ENCODE measurements around the gene CD63. TPM values are rescaled to one million over a fixed set of nuclear protein-coding genes. Genes with fewer than 3 reads are reported as not detected.

Gene CD63
- total RNA-seq, 2 experiments from 2014 or later: 203 to 206 TPM

DNA sequence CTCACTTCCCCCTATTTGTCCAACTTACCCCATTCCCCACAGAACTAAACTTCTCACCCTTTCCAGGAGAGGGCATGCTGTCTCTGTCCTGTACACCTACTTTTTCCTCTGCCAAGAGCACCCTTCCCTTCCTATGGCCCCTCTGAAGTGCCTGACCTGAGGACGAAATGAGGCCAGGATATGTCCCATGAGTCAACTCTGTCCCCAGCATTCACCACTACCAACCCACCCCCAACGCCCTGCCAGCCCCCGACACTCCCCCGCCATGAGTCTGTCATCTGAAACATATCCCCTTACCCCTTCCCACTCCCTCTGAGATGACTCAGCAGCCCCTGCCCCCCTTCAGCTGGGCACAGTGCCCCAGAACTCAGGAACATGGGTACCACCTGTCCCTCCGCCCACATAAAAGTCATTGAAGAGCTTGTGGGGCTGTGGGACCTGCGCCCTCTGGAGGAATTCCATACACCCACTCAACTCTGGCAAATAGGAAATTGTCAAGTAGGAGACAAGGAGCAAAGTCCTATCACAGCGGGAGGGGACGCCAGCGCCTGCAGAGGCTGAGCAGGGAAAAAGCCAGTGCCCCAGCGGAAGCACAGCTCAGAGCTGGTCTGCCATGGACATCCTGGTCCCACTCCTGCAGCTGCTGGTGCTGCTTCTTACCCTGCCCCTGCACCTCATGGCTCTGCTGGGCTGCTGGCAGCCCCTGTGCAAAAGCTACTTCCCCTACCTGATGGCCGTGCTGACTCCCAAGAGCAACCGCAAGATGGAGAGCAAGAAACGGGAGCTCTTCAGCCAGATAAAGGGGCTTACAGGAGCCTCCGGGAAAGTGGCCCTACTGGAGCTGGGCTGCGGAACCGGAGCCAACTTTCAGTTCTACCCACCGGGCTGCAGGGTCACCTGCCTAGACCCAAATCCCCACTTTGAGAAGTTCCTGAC lies 47.4 kb downstream of the CD63 start:
- H3K27ac Mint-ChIP-seq: no peak overlapping the region
- H3K27me3 Mint-ChIP-seq (ENCODE audit: low read depth): peaks cover 31% of the 10 kb centered on the region

DNA sequence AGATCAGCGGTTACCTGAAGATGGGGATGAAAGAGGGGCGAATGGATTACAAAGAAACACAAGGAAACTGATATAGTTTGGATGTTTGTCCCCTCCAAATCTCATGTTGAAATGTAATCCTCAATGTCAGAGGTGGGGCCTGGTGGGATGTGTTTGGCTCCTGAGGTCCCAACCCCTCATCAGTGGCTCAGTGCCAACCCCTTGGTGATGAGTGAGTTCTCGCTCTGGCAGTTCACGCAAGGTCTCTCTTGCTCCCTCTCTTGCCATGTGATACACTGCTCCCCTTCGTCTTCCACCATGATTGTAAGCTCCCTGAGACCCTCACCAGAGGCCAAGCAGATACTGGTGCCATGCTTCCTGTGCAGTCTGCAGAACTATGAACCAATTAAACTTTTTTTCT lies 49.1 kb downstream of the CD63 start:
- POLR2A ChIA-PET: no interaction called here
- H3K27me3 Mint-ChIP-seq (ENCODE audit: low read depth): peaks cover 39% of the 10 kb centered on the region
- CTCF ChIA-PET: no interaction called here

More for the DNA sequence above, 47.4 kb downstream of the CD63 start:
- ChIA-PET CTCF (interaction anchor here (0.8 to 1.3 kb wide), 5 partner anchors 10 to 57 kb away, joined by 3 to 7 read pairs (median 4); partner anchors contain the start of gene BLOC1S1), POLR2A (no interaction called here)
- no peak for ATAC-seq
- no peaks in the 10 kb centered on the region for H3K36me3 Mint-ChIP-seq (ENCODE audit: low read depth)
- peaks cover 5% of the 10 kb centered on the region for H3K4me1 Mint-ChIP-seq (ENCODE audit: low read depth)
- no peak for DNase-seq
- no peak overlapping the region for H3K4me3 Mint-ChIP-seq
- H3K9me3 Mint-ChIP-seq (ENCODE audit: insufficient read depth): no peaks in the 10 kb centered on the region

DNA sequence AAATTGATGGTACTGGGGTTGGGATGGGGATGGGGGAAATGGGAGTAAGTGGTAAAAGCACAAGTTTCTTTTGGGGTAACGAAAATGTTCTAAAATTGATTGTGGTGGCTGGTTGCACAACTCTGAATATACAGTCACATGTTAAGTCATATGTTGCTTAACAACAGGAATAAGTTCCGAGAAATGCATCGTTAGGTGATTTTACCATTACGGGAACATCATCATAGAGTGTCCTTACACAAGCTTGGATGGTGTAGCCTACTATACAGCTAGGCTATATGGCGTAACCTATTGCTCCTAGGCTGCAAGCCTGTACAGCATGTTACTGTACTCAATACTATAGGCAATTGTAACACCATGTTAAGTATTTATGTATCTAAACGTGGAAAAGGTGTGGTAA lies 52.1 kb downstream of the CD63 start:
- no peak for ATAC-seq
- CTCF ChIA-PET: no interaction called here
- POLR2A ChIA-PET: no interaction called here

More for the DNA sequence above, 49.1 kb downstream of the CD63 start:
- DNase-seq (no peak), ATAC-seq (no peak)
- Mint-ChIP-seq H3K9me3 (ENCODE audit: insufficient read depth) (no peaks in the 10 kb centered on the region), H3K4me3 (no peak overlapping the region), H3K27ac (no peak overlapping the region), H3K4me1 (ENCODE audit: low read depth) (peaks cover 5% of the 10 kb centered on the region), H3K36me3 (ENCODE audit: low read depth) (no peaks in the 10 kb centered on the region)

DNA sequence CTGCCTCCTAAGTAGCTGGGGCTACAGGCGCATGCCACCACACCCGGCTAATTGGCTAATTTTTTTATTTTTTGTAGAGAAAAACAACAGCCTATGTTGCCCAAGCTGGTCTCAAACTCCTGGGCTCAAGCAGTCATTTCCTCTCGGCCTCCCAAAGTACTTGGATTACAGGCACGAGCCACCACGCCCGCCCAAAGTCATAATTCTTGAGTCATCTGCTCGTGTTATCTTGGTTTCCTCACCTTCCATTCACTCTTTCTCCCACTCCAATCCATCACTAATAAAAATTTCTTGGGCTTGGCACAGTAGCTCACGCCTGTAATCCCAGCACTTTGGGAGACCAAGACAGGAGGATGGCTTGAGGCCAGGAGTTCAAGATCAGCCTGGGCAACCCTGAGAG lies 53.1 kb downstream of the CD63 start:
- no peak overlapping the region for H3K27ac Mint-ChIP-seq
- no peaks in the 10 kb centered on the region for H3K36me3 Mint-ChIP-seq (ENCODE audit: low read depth)
- ChIA-PET CTCF (no interaction called here), POLR2A (no interaction called here)
- H3K4me1 Mint-ChIP-seq (ENCODE audit: low read depth): no peaks in the 10 kb centered on the region
- no peak for DNase-seq
- no peak for ATAC-seq
- no peak overlapping the region for H3K4me3 Mint-ChIP-seq
- H3K9me3 Mint-ChIP-seq (ENCODE audit: insufficient read depth): no peaks in the 10 kb centered on the region
- H3K27me3 Mint-ChIP-seq (ENCODE audit: low read depth): peaks cover 33% of the 10 kb centered on the region

More for the DNA sequence above, 52.1 kb downstream of the CD63 start:
- Mint-ChIP-seq H3K27me3 (ENCODE audit: low read depth) (peaks cover 42% of the 10 kb centered on the region), H3K36me3 (ENCODE audit: low read depth) (no peaks in the 10 kb centered on the region), H3K27ac (no peak overlapping the region), H3K4me1 (ENCODE audit: low read depth) (peaks cover 5% of the 10 kb centered on the region), H3K9me3 (ENCODE audit: insufficient read depth) (no peaks in the 10 kb centered on the region), H3K4me3 (no peak overlapping the region)
- DNase-seq: no peak

Other genes with a start within 250 kb of the CD63 start
- gene OR6C68, start 236.6 kb downstream of the CD63 start, total RNA-seq: not detected
- gene OR6C4, start 179.4 kb downstream of the CD63 start, total RNA-seq: not detected
- gene OR2AP1, start 156.5 kb downstream of the CD63 start, total RNA-seq: not detected
- gene OR10P1, start 92.1 kb downstream of the CD63 start, total RNA-seq: not detected
- gene ITGA7, start 21.1 kb downstream of the CD63 start, total RNA-seq: 1 to 10 TPM; 2.0 to 4.2 TPM
- 100 to 1,000 TPM; 156 to 158 TPM for gene BLOC1S1, start 13.0 kb downstream of the CD63 start, total RNA-seq
- 10 to 100 TPM; 12.0 to 12.1 TPM for gene RDH5, start 8.6 kb downstream of the CD63 start, total RNA-seq
- 10 to 100 TPM; 12.4 to 13.9 TPM for gene GDF11, start 14.1 kb upstream of the CD63 start, total RNA-seq
- 10 to 100 TPM; 91.1 to 94.8 TPM for gene SARNP, start 88.7 kb upstream of the CD63 start, total RNA-seq
- gene ORMDL2, start 89.0 kb upstream of the CD63 start, total RNA-seq: 10 to 100 TPM; 55.2 to 57.9 TPM
- gene DNAJC14, start 100.6 kb upstream of the CD63 start, total RNA-seq: 10 to 100 TPM; 31.1 to 34.9 TPM
- not detected for gene MMP19, start 113.9 kb upstream of the CD63 start, total RNA-seq
- 10 to 100 TPM; 51.6 to 52.2 TPM for gene PYM1, start 198.9 kb upstream of the CD63 start, total RNA-seq
- gene DGKA, start 202.2 kb upstream of the CD63 start, total RNA-seq: 100 to 1,000 TPM; 541 to 575 TPM
- under 1 TPM; 0.10 to 0.55 TPM for gene PMEL, start 237.0 kb upstream of the CD63 start, total RNA-seq
- 100 to 1,000 TPM; 128 to 130 TPM for gene CDK2, start 237.8 kb upstream of the CD63 start, total RNA-seq
- gene RAB5B, start 245.1 kb upstream of the CD63 start, total RNA-seq: 10 to 100 TPM; 51.9 to 52.9 TPM

All from activated CD8-positive, alpha-beta T cell treated with anti-CD3 and anti-CD28 coated beads, Interleukin-2, amount 10 ng/mL, durations not matched to agents 7 days and 5 days (primary cell).